Femur (tissue), 1 donor: ENCODE measurements around the gene ARF6.

Source experiments
- DNase-seq: peaks from one replicate; pipeline ENCODE4 v3.0.0-alpha.2; 2017

Gene ARF6

GRCh38 chr14:49945448-49946319, 52.8 kb downstream of the ARF6 start:
- no peak for DNase-seq
